ENCODE results near the gene ZC3H10. TPM values are rescaled to one million over a fixed set of nuclear protein-coding genes. Genes with fewer than 3 reads are reported as not detected.

Gene ZC3H10
- polyA plus RNA-seq, 1 donor from 2014 or later: 6.7 TPM

DNA sequence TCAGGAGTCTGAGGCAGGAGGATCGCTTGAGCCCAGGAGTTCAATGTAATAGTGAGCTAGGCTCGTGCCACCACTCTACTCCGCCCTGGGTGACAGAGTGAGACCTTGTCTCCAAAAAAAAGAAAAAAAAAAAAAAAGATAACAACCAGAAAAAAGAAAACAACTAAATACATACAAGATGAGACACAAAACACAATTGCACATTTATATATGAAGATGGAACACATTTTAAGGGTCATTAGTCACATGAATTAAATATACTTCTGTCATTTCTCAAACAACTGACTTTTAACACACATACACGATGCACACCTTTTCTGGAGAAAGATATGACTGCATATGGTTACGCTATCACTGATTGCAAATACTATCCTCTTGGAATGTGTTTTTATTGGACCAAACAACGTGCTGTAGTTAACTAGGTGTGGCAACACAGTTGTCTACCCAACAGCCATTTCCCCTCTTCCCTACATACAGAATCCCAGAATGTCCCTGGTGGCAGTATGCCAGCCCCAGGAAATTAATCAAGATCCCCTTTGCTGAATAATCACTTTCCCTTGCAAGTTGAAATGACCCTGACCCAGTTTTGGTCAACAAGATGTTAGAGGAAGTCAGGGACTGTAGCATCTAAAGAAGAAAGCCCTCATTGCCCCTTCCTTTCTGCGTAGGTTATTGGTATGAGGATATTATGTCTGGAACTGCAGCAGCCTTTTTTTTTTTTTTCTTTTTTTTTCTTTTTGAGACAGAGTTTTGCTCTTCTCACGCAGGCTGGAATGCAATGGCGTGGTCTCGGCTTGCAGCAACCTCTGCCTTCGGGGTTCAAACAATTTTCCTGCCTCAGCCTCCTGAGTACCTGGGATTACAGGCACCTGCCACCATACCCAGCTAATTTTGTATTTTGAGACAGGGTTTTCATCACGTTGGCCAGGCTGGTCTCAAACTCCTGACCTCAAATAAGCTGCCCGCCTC lies 28.7 kb downstream of the ZC3H10 start:
- Histone ChIP-seq H3K4me2 (ENCODE audit: low read length) (no peak overlapping the region), H3K36me3 (ENCODE audit: insufficient read depth, low read length) (no peaks in the 10 kb centered on the region), H3K9me2 (ENCODE audit: insufficient read depth, low read length) (no peaks in the 10 kb centered on the region), H3K27ac (ENCODE audit: low read length) (no peak overlapping the region), H3K27me3 (ENCODE audit: insufficient read depth, low read depth, low read length) (no peaks in the 10 kb centered on the region), H3F3A (ENCODE audit: insufficient read depth, low read length, poor library complexity, severe bottlenecking) (peaks cover under 1% of the 10 kb centered on the region), H2AFZ (ENCODE audit: low read depth, low read length) (no peak overlapping the region), H3K4me3 (ENCODE audit: low read length) (no peak overlapping the region), H3K9me3 (ENCODE audit: low read length) (no peaks in the 10 kb centered on the region), H4K20me1 (ENCODE audit: insufficient read depth) (no peaks in the 10 kb centered on the region), H3K9ac (ENCODE audit: low read length) (no peak overlapping the region), H3K79me2 (replicated peaks; ENCODE audit: insufficient read depth, low read length) (no peaks in the 10 kb centered on the region)
- no peak for TF ChIP-seq POLR2AphosphoS5 (IDR thresholded peaks at IDR 0.05)
- TF ChIP-seq EZH2 (IDR thresholded peaks at IDR 0.05; ENCODE audit: borderline replicate concordance, insufficient read depth, low read length, poor library complexity, severe bottlenecking): no peak
- TF ChIP-seq, protein P1, sequence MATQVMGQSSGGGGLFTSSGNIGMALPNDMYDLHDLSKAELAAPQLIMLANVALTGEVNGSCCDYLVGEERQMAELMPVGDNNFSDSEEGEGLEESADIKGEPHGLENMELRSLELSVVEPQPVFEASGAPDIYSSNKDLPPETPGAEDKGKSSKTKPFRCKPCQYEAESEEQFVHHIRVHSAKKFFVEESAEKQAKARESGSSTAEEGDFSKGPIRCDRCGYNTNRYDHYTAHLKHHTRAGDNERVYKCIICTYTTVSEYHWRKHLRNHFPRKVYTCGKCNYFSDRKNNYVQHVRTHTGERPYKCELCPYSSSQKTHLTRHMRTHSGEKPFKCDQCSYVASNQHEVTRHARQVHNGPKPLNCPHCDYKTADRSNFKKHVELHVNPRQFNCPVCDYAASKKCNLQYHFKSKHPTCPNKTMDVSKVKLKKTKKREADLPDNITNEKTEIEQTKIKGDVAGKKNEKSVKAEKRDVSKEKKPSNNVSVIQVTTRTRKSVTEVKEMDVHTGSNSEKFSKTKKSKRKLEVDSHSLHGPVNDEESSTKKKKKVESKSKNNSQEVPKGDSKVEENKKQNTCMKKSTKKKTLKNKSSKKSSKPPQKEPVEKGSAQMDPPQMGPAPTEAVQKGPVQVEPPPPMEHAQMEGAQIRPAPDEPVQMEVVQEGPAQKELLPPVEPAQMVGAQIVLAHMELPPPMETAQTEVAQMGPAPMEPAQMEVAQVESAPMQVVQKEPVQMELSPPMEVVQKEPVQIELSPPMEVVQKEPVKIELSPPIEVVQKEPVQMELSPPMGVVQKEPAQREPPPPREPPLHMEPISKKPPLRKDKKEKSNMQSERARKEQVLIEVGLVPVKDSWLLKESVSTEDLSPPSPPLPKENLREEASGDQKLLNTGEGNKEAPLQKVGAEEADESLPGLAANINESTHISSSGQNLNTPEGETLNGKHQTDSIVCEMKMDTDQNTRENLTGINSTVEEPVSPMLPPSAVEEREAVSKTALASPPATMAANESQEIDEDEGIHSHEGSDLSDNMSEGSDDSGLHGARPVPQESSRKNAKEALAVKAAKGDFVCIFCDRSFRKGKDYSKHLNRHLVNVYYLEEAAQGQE (IDR thresholded peaks at IDR 0.05; ENCODE audit: borderline replicate concordance): no peak
- TF ChIP-seq MXI1 (conservative IDR thresholded peaks at IDR 0.05; ENCODE audit: poor library complexity, severe bottlenecking): no peak
- TF ChIP-seq EP300 (conservative IDR thresholded peaks at IDR 0.05; ENCODE audit: poor library complexity, severe bottlenecking): no peak
- no peak for TF ChIP-seq SMC3 (conservative IDR thresholded peaks at IDR 0.05; ENCODE audit: poor library complexity)
- TF ChIP-seq TAF1 (IDR thresholded peaks at IDR 0.05; ENCODE audit: low read depth): no peak
- no peak for TF ChIP-seq RAD21 (conservative IDR thresholded peaks at IDR 0.05)
- TF ChIP-seq, protein P2, sequence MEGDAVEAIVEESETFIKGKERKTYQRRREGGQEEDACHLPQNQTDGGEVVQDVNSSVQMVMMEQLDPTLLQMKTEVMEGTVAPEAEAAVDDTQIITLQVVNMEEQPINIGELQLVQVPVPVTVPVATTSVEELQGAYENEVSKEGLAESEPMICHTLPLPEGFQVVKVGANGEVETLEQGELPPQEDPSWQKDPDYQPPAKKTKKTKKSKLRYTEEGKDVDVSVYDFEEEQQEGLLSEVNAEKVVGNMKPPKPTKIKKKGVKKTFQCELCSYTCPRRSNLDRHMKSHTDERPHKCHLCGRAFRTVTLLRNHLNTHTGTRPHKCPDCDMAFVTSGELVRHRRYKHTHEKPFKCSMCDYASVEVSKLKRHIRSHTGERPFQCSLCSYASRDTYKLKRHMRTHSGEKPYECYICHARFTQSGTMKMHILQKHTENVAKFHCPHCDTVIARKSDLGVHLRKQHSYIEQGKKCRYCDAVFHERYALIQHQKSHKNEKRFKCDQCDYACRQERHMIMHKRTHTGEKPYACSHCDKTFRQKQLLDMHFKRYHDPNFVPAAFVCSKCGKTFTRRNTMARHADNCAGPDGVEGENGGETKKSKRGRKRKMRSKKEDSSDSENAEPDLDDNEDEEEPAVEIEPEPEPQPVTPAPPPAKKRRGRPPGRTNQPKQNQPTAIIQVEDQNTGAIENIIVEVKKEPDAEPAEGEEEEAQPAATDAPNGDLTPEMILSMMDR (IDR thresholded peaks at IDR 0.05; ENCODE audit: poor library complexity, severe bottlenecking): no peak

DNA sequence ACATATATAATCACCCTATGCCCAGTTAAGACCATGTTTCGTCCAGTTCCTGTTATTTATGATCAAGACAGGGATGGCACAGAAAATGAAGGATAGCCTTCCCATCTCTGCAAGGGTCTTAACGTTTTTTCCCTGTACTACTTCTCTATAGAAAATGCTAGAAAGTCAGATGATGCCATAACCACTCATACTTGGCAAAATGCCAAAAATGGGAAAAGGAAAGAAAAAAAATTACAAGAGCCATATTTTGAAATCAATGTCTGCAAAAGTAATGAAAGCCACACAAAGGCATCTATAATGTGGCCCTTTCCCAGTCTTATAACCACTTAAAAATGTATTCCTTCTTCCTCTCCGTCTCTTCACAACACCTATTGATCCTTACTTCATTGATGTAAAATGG lies 32.5 kb downstream of the ZC3H10 start:
- Histone ChIP-seq H4K20me1 (ENCODE audit: insufficient read depth) (no peaks in the 10 kb centered on the region), H3K4me3 (ENCODE audit: low read length) (no peak overlapping the region), H2AFZ (ENCODE audit: low read depth, low read length) (no peak overlapping the region), H3K9ac (ENCODE audit: low read length) (no peak overlapping the region), H3K79me2 (replicated peaks; ENCODE audit: insufficient read depth, low read length) (peaks cover 14% of the 10 kb centered on the region), H3K9me3 (ENCODE audit: low read length) (no peaks in the 10 kb centered on the region), H3K27ac (ENCODE audit: low read length) (no peak overlapping the region), H3K4me2 (ENCODE audit: low read length) (no peak overlapping the region), H3K9me2 (ENCODE audit: insufficient read depth, low read length) (no peaks in the 10 kb centered on the region), H3K36me3 (ENCODE audit: insufficient read depth, low read length) (no peaks in the 10 kb centered on the region), H3F3A (ENCODE audit: insufficient read depth, low read length, poor library complexity, severe bottlenecking) (peaks cover 3% of the 10 kb centered on the region), H3K27me3 (ENCODE audit: insufficient read depth, low read depth, low read length) (no peaks in the 10 kb centered on the region)
- TF ChIP-seq, protein P1 (IDR thresholded peaks at IDR 0.05; ENCODE audit: borderline replicate concordance): no peak
- no peak for TF ChIP-seq POLR2AphosphoS5 (IDR thresholded peaks at IDR 0.05)

All from neural cell (in vitro differentiated cells).